GM23338 (cell line): ENCODE measurements around the gene NDUFA11. TPM values are rescaled to one million over a fixed set of nuclear protein-coding genes. Genes with fewer than 3 reads are reported as not detected.

Experiments used
- ATAC-seq: fragments of 200-7000 bp; cut with Tn5 transposase; 3 replicates; pipeline ENCODE4 v1.9.1; 2020
- DNase-seq: peaks from one replicate; pipeline ENCODE4 v3.0.0-alpha.2; 2015; ENCODE audit warnings: low spot score
- H2AFZ ChIP-seq: fragments of 200-600 bp; sonication (generic); 2 replicates; pipeline ENCODE4 v1.8.0; 2016; ENCODE audit warnings: antibody characterized with exemption, mild to moderate bottlenecking, moderate library complexity
- H3F3A ChIP-seq: fragments of 200-600 bp; sonication (generic); replicated peaks from 2 replicates; pipeline ENCODE4 v1.8.0; 2017; ENCODE audit warnings: antibody characterized with exemption, mixed run types, low read depth
- H3K27ac ChIP-seq: fragments of 200-600 bp; sonication (generic); 2 replicates; pipeline ENCODE4 v1.6.1; 2016; ENCODE audit warnings: low read depth
- H3K27me3 ChIP-seq: fragments of 200-600 bp; sonication (generic); 2 replicates; pipeline ENCODE4 v1.8.0; 2016; ENCODE audit warnings: mild to moderate bottlenecking, mixed run types, moderate library complexity; ENCODE audit not compliant: insufficient read depth
- H3K36me3 ChIP-seq: fragments of 200-600 bp; sonication (generic); 2 replicates; pipeline ENCODE4 v1.8.0; 2016; ENCODE audit warnings: mild to moderate bottlenecking; ENCODE audit not compliant: insufficient read depth
- H3K4me1 ChIP-seq: fragments of 200-600 bp; sonication (generic); 2 replicates; pipeline ENCODE4 v1.8.0; 2016; ENCODE audit warnings: mild to moderate bottlenecking, moderate library complexity; ENCODE audit not compliant: insufficient read depth
- H3K4me2 ChIP-seq: fragments of 200-600 bp; sonication (generic); 2 replicates; pipeline ENCODE4 v1.7.1; 2017; ENCODE audit warnings: mixed run types
- H3K4me3 ChIP-seq: fragments of 200-600 bp; sonication (generic); 2 replicates; pipeline ENCODE4 v1.6.1; 2016; ENCODE audit warnings: mixed run types
- H3K79me2 ChIP-seq: fragments of 200-600 bp; sonication (generic); replicated peaks from 2 replicates; pipeline ENCODE4 v1.8.0; 2017; ENCODE audit warnings: mild to moderate bottlenecking; ENCODE audit not compliant: insufficient read depth
- H3K9me2 ChIP-seq: fragments of 200-600 bp; sonication (generic); 2 replicates; pipeline ENCODE4 v1.8.0; 2017; ENCODE audit not compliant: insufficient read depth
- H4K20me1 ChIP-seq: fragments of 200-600 bp; sonication (generic); replicated peaks from 2 replicates; pipeline ENCODE4 v1.8.0; 2017; ENCODE audit warnings: mild to moderate bottlenecking; ENCODE audit not compliant: insufficient read depth
- H3K27ac Mint-ChIP-seq: 2 replicates; pipeline ENCODE4 v1.8.0; 2020; ENCODE audit warnings: inconsistent platforms, mild to moderate bottlenecking, moderate library complexity, mixed read lengths
- H3K27me3 Mint-ChIP-seq: 3 replicates; pipeline ENCODE4 v1.8.0; 2022; ENCODE audit warnings: low read depth, mild to moderate bottlenecking, moderate library complexity, mixed read lengths, inconsistent platforms; ENCODE audit not compliant: insufficient read depth, poor library complexity
- H3K36me3 Mint-ChIP-seq: 3 replicates; pipeline ENCODE4 v1.8.0; 2021; ENCODE audit warnings: low read depth, mild to moderate bottlenecking, inconsistent platforms, moderate library complexity, mixed read lengths
- H3K4me1 Mint-ChIP-seq: 3 replicates; pipeline ENCODE4 v1.8.0; 2020; ENCODE audit warnings: mild to moderate bottlenecking, inconsistent platforms, mixed read lengths
- H3K4me3 Mint-ChIP-seq: 3 replicates; pipeline ENCODE4 v1.8.0; 2021; ENCODE audit warnings: moderate library complexity, mild to moderate bottlenecking, inconsistent platforms, mixed read lengths
- H3K9me3 Mint-ChIP-seq: 3 replicates; pipeline ENCODE4 v1.8.0; 2020; ENCODE audit warnings: moderate library complexity, mild to moderate bottlenecking, inconsistent platforms, mixed read lengths
- CTCF ChIP-seq, 2 experiments: fragments of 200-600 bp in 1 of 2; sonication (generic) in 1 of 2; conservative IDR thresholded peaks; 2 replicates each; pipeline versions ENCODE4 v1.5.1 to v1.6.1; 2016 to 2017; ENCODE audit warnings: antibody characterized with exemption in 2 of 2, low read depth in 2 of 2, mild to moderate bottlenecking in 2 of 2, moderate library complexity in 1 of 2
- ETS1 ChIP-seq: IDR thresholded peaks from 2 replicates; pipeline ENCODE4 v1.6.1; 2016; ENCODE audit warnings: antibody characterized with exemption
- EZH2 ChIP-seq: fragments of 200-600 bp; sonication (generic); IDR thresholded peaks from one replicate; pipeline ENCODE4 v1.8.0; 2017; ENCODE audit warnings: antibody characterized with exemption, mild to moderate bottlenecking, low read depth; ENCODE audit not compliant: unreplicated experiment
- EZH2phosphoT487 ChIP-seq: fragments of 200-600 bp; sonication (generic); IDR thresholded peaks from one replicate; pipeline ENCODE4 v1.8.1; 2018; ENCODE audit warnings: antibody characterized with exemption; ENCODE audit not compliant: unreplicated experiment
- JUNB ChIP-seq: IDR thresholded peaks from one replicate; pipeline ENCODE4 v1.6.1; 2016; ENCODE audit warnings: antibody characterized with exemption; ENCODE audit not compliant: unreplicated experiment
- NANOG ChIP-seq: IDR thresholded peaks from 2 replicates; pipeline ENCODE4 v1.6.1; 2016; ENCODE audit warnings: antibody characterized with exemption, borderline replicate concordance
- POLR2AphosphoS5 ChIP-seq: IDR thresholded peaks from 2 replicates; pipeline ENCODE4 v1.6.1; 2016; ENCODE audit warnings: antibody characterized with exemption, low read depth
- STAT1 ChIP-seq: IDR thresholded peaks from one replicate; pipeline ENCODE4 v1.6.1; 2016; ENCODE audit warnings: antibody characterized with exemption; ENCODE audit not compliant: unreplicated experiment
- ZNF462 ChIP-seq: fragments of 250-450 bp; sonication (Bioruptor Pico); IDR thresholded peaks from 2 replicates; pipeline ENCODE4 v1.5.0; 2020; ENCODE audit warnings: mild to moderate bottlenecking, moderate library complexity
- polyA plus RNA-seq: library from polyadenylated mRNA; unstranded; fragments of >200 nt; fragmentation: Nextera tagmentation; extraction: Ambion mirVana; gene quantifications from 2 replicates; pipeline ENCODE4 v1.2.1, GENCODE V29; 2016
- total RNA-seq: library from RNA; depleted of rRNA; stranded (reverse); fragments of >200 nt; shearing (Covaris generic); gene quantifications from 2 replicates; pipeline ENCODE4 v1.2.3, GENCODE V29; 2014
- TF ChIP-seq, protein P1 (sequence below): IDR thresholded peaks from one replicate; pipeline ENCODE4 v1.6.1; 2018; ENCODE audit warnings: antibody characterized with exemption; ENCODE audit not compliant: unreplicated experiment

Gene NDUFA11
- total and polyA plus RNA-seq, 2 experiments from 2014 or later: 171 to 523 TPM

GRCh38 chr19:5926641-5927440 lies 23.3 kb upstream of the NDUFA11 start:
- Mint-ChIP-seq H3K4me3 (no peak overlapping the region), H3K4me1 (no peaks in the 10 kb centered on the region), H3K36me3 (peaks cover 80% of the 10 kb centered on the region), H3K27me3 (peaks cover 9% of the 10 kb centered on the region), H3K9me3 (no peaks in the 10 kb centered on the region), H3K27ac (no peak overlapping the region)
- H4K20me1 ChIP-seq: no peaks in the 10 kb centered on the region; the same call in 1 of the 2 replicates
- no peaks in the 10 kb centered on the region for H3K9me2 ChIP-seq
- TF ChIP-seq EZH2: no peak
- TF ChIP-seq EZH2phosphoT487: no peak
- no peak for TF ChIP-seq ETS1
- no peak for TF ChIP-seq JUNB
- TF ChIP-seq POLR2AphosphoS5: no peak
- TF ChIP-seq NANOG: no peak
- TF ChIP-seq, protein P1, sequence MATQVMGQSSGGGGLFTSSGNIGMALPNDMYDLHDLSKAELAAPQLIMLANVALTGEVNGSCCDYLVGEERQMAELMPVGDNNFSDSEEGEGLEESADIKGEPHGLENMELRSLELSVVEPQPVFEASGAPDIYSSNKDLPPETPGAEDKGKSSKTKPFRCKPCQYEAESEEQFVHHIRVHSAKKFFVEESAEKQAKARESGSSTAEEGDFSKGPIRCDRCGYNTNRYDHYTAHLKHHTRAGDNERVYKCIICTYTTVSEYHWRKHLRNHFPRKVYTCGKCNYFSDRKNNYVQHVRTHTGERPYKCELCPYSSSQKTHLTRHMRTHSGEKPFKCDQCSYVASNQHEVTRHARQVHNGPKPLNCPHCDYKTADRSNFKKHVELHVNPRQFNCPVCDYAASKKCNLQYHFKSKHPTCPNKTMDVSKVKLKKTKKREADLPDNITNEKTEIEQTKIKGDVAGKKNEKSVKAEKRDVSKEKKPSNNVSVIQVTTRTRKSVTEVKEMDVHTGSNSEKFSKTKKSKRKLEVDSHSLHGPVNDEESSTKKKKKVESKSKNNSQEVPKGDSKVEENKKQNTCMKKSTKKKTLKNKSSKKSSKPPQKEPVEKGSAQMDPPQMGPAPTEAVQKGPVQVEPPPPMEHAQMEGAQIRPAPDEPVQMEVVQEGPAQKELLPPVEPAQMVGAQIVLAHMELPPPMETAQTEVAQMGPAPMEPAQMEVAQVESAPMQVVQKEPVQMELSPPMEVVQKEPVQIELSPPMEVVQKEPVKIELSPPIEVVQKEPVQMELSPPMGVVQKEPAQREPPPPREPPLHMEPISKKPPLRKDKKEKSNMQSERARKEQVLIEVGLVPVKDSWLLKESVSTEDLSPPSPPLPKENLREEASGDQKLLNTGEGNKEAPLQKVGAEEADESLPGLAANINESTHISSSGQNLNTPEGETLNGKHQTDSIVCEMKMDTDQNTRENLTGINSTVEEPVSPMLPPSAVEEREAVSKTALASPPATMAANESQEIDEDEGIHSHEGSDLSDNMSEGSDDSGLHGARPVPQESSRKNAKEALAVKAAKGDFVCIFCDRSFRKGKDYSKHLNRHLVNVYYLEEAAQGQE: no peak
- no peak for TF ChIP-seq CTCF (conservative IDR thresholded peaks at IDR 0.05; ENCODE audit: low read depth in 2 of 2)
- no peak for TF ChIP-seq STAT1
- TF ChIP-seq ZNF462 (CRISPR knock-in tag): no peak
- H3K36me3 ChIP-seq: peaks cover 26% of the 10 kb centered on the region
- DNase-seq (no peak), ATAC-seq (no peak)
- no peak overlapping the region for H3K27ac ChIP-seq
- no peaks in the 10 kb centered on the region for H3K79me2 ChIP-seq
- H2AFZ ChIP-seq: no peak overlapping the region
- no peak overlapping the region for H3K4me2 ChIP-seq
- H3K4me3 ChIP-seq: no peak overlapping the region
- 0 out of 2 replicates have a peak, but pooled peaks cover 3% of the 10 kb centered on the region for H3F3A ChIP-seq
- no peaks in the 10 kb centered on the region for H3K4me1 ChIP-seq
- no peaks in the 10 kb centered on the region for H3K27me3 ChIP-seq
